GM19023 (cell line): Measurements from ENCODE around the gene IQSEC1.
A peak's percentile ranks its signal among the peaks of the same experiment; 100 is the strongest.

Experiments
- ATAC-seq: cut with Tn5 transposase; IDR thresholded peaks from one replicate; pipeline ENCODE4 v1.9.1; 2021; ENCODE audit warnings: mild to moderate bottlenecking, moderate library complexity; ENCODE audit not compliant: unreplicated experiment

Gene IQSEC1

GRCh38 chr3:12990781-12991480 is 82.3 kb downstream of the IQSEC1 start:
- ATAC-seq = no peak

- no peak for ATAC-seq
Observed at GRCh38 chr3:12990306-12990705, 82.9 kb downstream of the IQSEC1 start.

- no peak for ATAC-seq
Observed at GRCh38 chr3:12988728-12989454, 84.3 kb downstream of the IQSEC1 start.

GRCh38 chr3:12987602-12988001 is 85.6 kb downstream of the IQSEC1 start:
- no peak for ATAC-seq

- ATAC-seq = no peak
Observed at GRCh38 chr3:12986986-12987385, 86.2 kb downstream of the IQSEC1 start.

GRCh38 chr3:12986521-12986920 is 86.7 kb downstream of the IQSEC1 start:
- no peak for ATAC-seq

GRCh38 chr3:12986031-12986430 is 87.2 kb downstream of the IQSEC1 start:
- no peak for ATAC-seq

GRCh38 chr3:12985148-12985547 is 88.1 kb downstream of the IQSEC1 start:
- no peak for ATAC-seq

GRCh38 chr3:12984023-12984823 is 89.0 kb downstream of the IQSEC1 start:
- no peak for ATAC-seq

GRCh38 chr3:12983319-12983718 is 89.9 kb downstream of the IQSEC1 start:
- ATAC-seq = peak; percentile 9

GRCh38 chr3:12982619-12983101 is 90.6 kb downstream of the IQSEC1 start:
- peak; percentile 49 for ATAC-seq

- ATAC-seq = no peak
Observed at GRCh38 chr3:12981306-12982275, 91.6 kb downstream of the IQSEC1 start.

- ATAC-seq = no peak
Observed at GRCh38 chr3:12980596-12981290, 92.5 kb downstream of the IQSEC1 start.

GRCh38 chr3:12979947-12980487 is 93.2 kb downstream of the IQSEC1 start:
- no peak for ATAC-seq

GRCh38 chr3:12979151-12979946 is 93.9 kb downstream of the IQSEC1 start:
- no peak for ATAC-seq

- ATAC-seq = no peak
Observed at GRCh38 chr3:12978682-12979081, 94.5 kb downstream of the IQSEC1 start.

- no peak for ATAC-seq
Observed at GRCh38 chr3:12977117-12977808, 96.0 kb downstream of the IQSEC1 start.
